ENCODE data around the gene MPV17L2.

Gene MPV17L2

DNA sequence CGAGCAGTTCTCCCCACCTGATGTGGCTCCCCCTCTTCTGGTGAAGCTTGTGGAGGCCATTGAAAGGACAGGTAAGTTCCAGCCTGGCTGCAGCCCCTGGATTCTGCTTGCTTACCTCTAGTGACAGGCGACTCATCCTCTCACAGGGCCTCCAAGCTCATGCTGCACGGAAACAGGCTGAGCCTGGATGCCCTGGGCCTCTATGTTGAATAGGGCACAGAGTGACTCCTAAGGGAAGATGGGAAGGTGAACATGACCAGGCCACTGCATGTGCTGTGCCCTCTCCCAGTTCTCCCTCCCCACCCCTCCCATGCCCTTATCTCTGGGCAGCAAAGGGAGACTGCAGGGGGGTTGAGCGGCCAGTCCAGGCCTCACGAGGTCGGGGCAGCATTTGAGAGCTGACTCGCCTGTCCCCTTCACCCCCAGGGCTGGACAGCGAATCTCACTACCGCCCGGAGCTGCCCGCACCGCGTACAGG lies 32.5 kb upstream of the MPV17L2 start:
- Histone ChIP-seq H3K9me3 (ENCODE audit: control insufficient read depth, low read length) (no peaks in the 10 kb centered on the region), H3K18ac (ENCODE audit: low read depth in 1 of 2, low read length in 2 of 2) (peak overlapping the region in 1 of 2 experiments; percentile 14), H2BK120ac (ENCODE audit: low read depth, low read length) (no peak overlapping the region), H3K4ac (ENCODE audit: low read depth in 1 of 2, low read length in 2 of 2) (no peak overlapping the region), H3K4me3 (ENCODE audit: insufficient read depth in 1 of 2, low read depth in 1 of 2, low read length in 2 of 2) (peak overlapping the region in 1 of 2 experiments; percentile 61), H4K91ac (ENCODE audit: low read length) (peak overlapping the region; percentile 63), H2AFZ (ENCODE audit: low read depth, low read length) (no peak overlapping the region), H3K27me3 (ENCODE audit: control insufficient read depth in 1 of 2, insufficient read depth in 1 of 2, low read length in 2 of 2) (no peaks in the 10 kb centered on the region), H2AK5ac (ENCODE audit: low read length, severe bottlenecking) (no peak overlapping the region), H3K23ac (ENCODE audit: low read length in 2 of 2) (no peak overlapping the region), H3K36me3 (ENCODE audit: control insufficient read depth in 1 of 2, insufficient read depth in 2 of 2, low read depth in 1 of 2, low read length in 2 of 2) (peaks cover 43 to 67% of the 10 kb centered on the region in 2 experiments), H3K9ac (ENCODE audit: low read length) (peak overlapping the region; percentile 51), H3K4me1 (ENCODE audit: control insufficient read depth, insufficient read depth, low read depth, low read length) (peaks cover 34% of the 10 kb centered on the region), H2BK5ac (ENCODE audit: low read depth, low read length, poor library complexity, severe bottlenecking) (no peak overlapping the region), H3K27ac (ENCODE audit: low read length, poor library complexity, severe bottlenecking) (no peak overlapping the region), H3K79me1 (replicated peaks; ENCODE audit: low read length, poor library complexity, severe bottlenecking) (peaks cover 25% of the 10 kb centered on the region), H3K4me2 (ENCODE audit: low read length, poor library complexity, severe bottlenecking) (peak overlapping the region; percentile 43), H3K14ac (ENCODE audit: low read length in 2 of 2) (peak overlapping the region in 1 of 2 experiments; percentile 44), H2BK12ac (ENCODE audit: low read length in 2 of 2) (no peak overlapping the region), H2BK15ac (ENCODE audit: low read depth, poor library complexity, severe bottlenecking) (no peak overlapping the region), H4K8ac (ENCODE audit: low read length) (peak overlapping the region; percentile 88)
- 95% methylated on average over 13 of the region's 13 CpGs for WGBS
- DNase-seq = no peak

DNA sequence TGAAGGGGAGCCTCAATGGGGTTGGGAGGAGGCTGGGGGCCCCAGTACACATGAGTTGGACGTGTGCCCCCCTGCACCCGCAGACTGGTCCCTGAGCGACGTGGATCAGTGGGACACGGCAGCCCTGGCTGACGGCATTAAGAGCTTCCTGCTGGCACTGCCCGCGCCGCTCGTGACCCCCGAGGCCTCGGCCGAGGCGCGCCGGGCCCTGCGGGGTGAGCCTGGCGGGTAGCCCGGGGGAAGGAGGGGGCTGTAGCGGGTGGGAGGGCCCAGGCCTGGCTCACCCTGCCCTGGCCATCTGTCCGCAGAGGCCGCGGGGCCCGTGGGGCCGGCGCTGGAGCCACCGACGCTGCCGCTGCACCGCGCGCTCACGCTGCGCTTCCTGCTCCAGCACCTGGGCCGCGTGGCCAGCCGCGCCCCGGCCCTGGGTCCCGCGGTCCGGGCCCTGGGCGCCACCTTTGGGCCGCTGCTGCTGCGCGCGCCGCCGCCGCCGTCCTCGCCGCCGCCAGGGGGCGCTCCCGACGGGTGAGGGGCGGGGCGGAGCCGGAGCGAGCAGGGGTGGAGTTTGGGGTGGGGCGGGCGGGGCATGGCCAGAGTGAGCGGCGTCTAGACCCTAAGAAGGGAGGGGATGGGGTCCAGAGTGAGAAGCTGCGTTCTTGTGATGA lies 31.9 kb upstream of the MPV17L2 start:
- H3K79me1 ChIP-seq (replicated peaks; ENCODE audit: low read length, poor library complexity, severe bottlenecking) = peaks cover 25% of the 10 kb centered on the region
- peak overlapping the region; percentile 88 for H4K8ac ChIP-seq (ENCODE audit: low read length)
- H3K4ac ChIP-seq (ENCODE audit: low read depth in 1 of 2, low read length in 2 of 2) = no peak overlapping the region
- H3K18ac ChIP-seq (ENCODE audit: low read depth in 1 of 2, low read length in 2 of 2) = peak overlapping the region; percentile 55 to 75
- H3K9me3 ChIP-seq (ENCODE audit: control insufficient read depth, low read length) = no peaks in the 10 kb centered on the region
- H2AK5ac ChIP-seq (ENCODE audit: low read length, severe bottlenecking) = peak overlapping the region; percentile 55
- H4K91ac ChIP-seq (ENCODE audit: low read length) = peak overlapping the region; percentile 63
- H2BK12ac ChIP-seq (ENCODE audit: low read length in 2 of 2) = no peak overlapping the region
- no peak overlapping the region for H3K23ac ChIP-seq (ENCODE audit: low read length in 2 of 2)
- H3K14ac ChIP-seq (ENCODE audit: low read length in 2 of 2) = peak overlapping the region in 1 of 2 experiments; percentile 44
- H2BK15ac ChIP-seq (ENCODE audit: low read depth, poor library complexity, severe bottlenecking) = no peak overlapping the region
- no peak overlapping the region for H2AFZ ChIP-seq (ENCODE audit: low read depth, low read length)
- no peak for DNase-seq
- WGBS = 16% methylated on average over 37 of the region's 66 CpGs
- H3K27ac ChIP-seq (ENCODE audit: low read length, poor library complexity, severe bottlenecking) = no peak overlapping the region
- peaks cover 43 to 67% of the 10 kb centered on the region in 2 experiments for H3K36me3 ChIP-seq (ENCODE audit: control insufficient read depth in 1 of 2, insufficient read depth in 2 of 2, low read depth in 1 of 2, low read length in 2 of 2)
- peak overlapping the region; percentile 33 to 76 for H3K4me3 ChIP-seq (ENCODE audit: insufficient read depth in 1 of 2, low read depth in 1 of 2, low read length in 2 of 2)
- no peaks in the 10 kb centered on the region for H3K27me3 ChIP-seq (ENCODE audit: control insufficient read depth in 1 of 2, insufficient read depth in 1 of 2, low read length in 2 of 2)
- no peak overlapping the region for H2BK5ac ChIP-seq (ENCODE audit: low read depth, low read length, poor library complexity, severe bottlenecking)
- peak overlapping the region; percentile 69 for H3K9ac ChIP-seq (ENCODE audit: low read length)
- H2BK120ac ChIP-seq (ENCODE audit: low read depth, low read length) = no peak overlapping the region
- H3K4me1 ChIP-seq (ENCODE audit: control insufficient read depth, insufficient read depth, low read depth, low read length) = peaks cover 29% of the 10 kb centered on the region
- H3K4me2 ChIP-seq (ENCODE audit: low read length, poor library complexity, severe bottlenecking) = peak overlapping the region; percentile 43

DNA sequence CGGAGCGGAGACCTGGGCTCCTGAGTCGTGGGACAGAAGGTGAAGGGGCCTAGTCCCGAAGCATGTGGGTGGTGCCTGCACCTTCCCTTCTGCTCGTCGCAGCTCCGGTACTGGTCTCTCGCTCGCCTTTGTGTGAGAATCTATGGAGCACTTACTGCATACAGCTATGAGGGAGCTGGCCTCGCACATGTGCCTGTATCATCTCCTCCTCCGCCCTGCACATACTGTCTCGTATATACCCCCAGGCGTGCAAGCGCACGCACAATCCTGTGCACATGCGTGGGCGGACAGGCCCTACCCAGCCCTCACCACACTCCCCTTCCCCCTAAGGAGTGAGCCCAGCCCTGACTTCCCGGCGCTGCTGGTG lies 31.4 kb upstream of the MPV17L2 start:
- no peak overlapping the region for H2AK5ac ChIP-seq (ENCODE audit: low read length, severe bottlenecking)
- H3K14ac ChIP-seq (ENCODE audit: low read length in 2 of 2) = no peak overlapping the region
- H3K36me3 ChIP-seq (ENCODE audit: control insufficient read depth in 1 of 2, insufficient read depth in 2 of 2, low read depth in 1 of 2, low read length in 2 of 2) = peaks cover 43 to 66% of the 10 kb centered on the region in 2 experiments
- no peak overlapping the region for H2BK120ac ChIP-seq (ENCODE audit: low read depth, low read length)
- no peak overlapping the region for H3K27ac ChIP-seq (ENCODE audit: low read length, poor library complexity, severe bottlenecking)
- no peak overlapping the region for H2AFZ ChIP-seq (ENCODE audit: low read depth, low read length)
- H3K18ac ChIP-seq (ENCODE audit: low read depth in 1 of 2, low read length in 2 of 2) = peak overlapping the region in 1 of 2 experiments; percentile 3
- no peak overlapping the region for H3K4me2 ChIP-seq (ENCODE audit: low read length, poor library complexity, severe bottlenecking)
- no peak overlapping the region for H4K91ac ChIP-seq (ENCODE audit: low read length)
- WGBS = 81% methylated on average over 19 of the region's 19 CpGs
- H3K9me3 ChIP-seq (ENCODE audit: control insufficient read depth, low read length) = no peaks in the 10 kb centered on the region
- H2BK5ac ChIP-seq (ENCODE audit: low read depth, low read length, poor library complexity, severe bottlenecking) = no peak overlapping the region
- H2BK12ac ChIP-seq (ENCODE audit: low read length in 2 of 2) = peak overlapping the region in 1 of 2 experiments; percentile 45
- H3K4me1 ChIP-seq (ENCODE audit: control insufficient read depth, insufficient read depth, low read depth, low read length) = peaks cover 24% of the 10 kb centered on the region
- H3K4me3 ChIP-seq (ENCODE audit: insufficient read depth in 1 of 2, low read depth in 1 of 2, low read length in 2 of 2) = peak overlapping the region in 1 of 2 experiments; percentile 76
- H2BK15ac ChIP-seq (ENCODE audit: low read depth, poor library complexity, severe bottlenecking) = no peak overlapping the region
- peak overlapping the region; percentile 69 for H3K9ac ChIP-seq (ENCODE audit: low read length)
- no peak overlapping the region for H3K23ac ChIP-seq (ENCODE audit: low read length in 2 of 2)
- peak overlapping the region; percentile 8 for H4K8ac ChIP-seq (ENCODE audit: low read length)
- H3K27me3 ChIP-seq (ENCODE audit: control insufficient read depth in 1 of 2, insufficient read depth in 1 of 2, low read length in 2 of 2) = no peaks in the 10 kb centered on the region
- no peak for DNase-seq
- H3K4ac ChIP-seq (ENCODE audit: low read depth in 1 of 2, low read length in 2 of 2) = no peak overlapping the region
- peaks cover 25% of the 10 kb centered on the region for H3K79me1 ChIP-seq (replicated peaks; ENCODE audit: low read length, poor library complexity, severe bottlenecking)

DNA sequence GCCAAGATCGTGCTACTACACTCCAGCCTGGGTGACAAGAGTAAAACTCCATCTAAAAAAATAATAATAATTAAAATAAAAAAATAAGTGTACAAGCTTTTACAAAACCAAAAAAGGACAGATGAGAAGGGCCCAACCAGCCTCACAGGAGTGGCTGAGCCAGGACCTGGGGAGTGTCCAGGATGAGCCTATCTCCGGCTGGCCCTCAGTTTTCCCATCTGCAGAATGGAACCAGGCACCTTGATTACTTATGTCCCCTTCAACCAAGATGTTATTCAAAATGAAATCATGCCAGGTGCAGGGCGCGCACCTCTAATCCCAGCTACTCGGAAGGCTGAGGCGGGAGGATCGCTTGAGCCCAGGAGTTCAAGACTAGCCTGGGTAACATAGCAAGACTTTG lies 28.9 kb upstream of the MPV17L2 start:
- no peaks in the 10 kb centered on the region for H3K27me3 ChIP-seq (ENCODE audit: control insufficient read depth in 1 of 2, insufficient read depth in 1 of 2, low read length in 2 of 2)
- no peak overlapping the region for H2AFZ ChIP-seq (ENCODE audit: low read depth, low read length)
- no peak overlapping the region for H2BK5ac ChIP-seq (ENCODE audit: low read depth, low read length, poor library complexity, severe bottlenecking)
- H3K4me2 ChIP-seq (ENCODE audit: low read length, poor library complexity, severe bottlenecking) = no peak overlapping the region
- H2AK5ac ChIP-seq (ENCODE audit: low read length, severe bottlenecking) = no peak overlapping the region
- no peaks in the 10 kb centered on the region for H3K9me3 ChIP-seq (ENCODE audit: control insufficient read depth, low read length)
- H3K36me3 ChIP-seq (ENCODE audit: control insufficient read depth in 1 of 2, insufficient read depth in 2 of 2, low read depth in 1 of 2, low read length in 2 of 2) = peaks cover 65 to 81% of the 10 kb centered on the region in 2 experiments
- H3K14ac ChIP-seq (ENCODE audit: low read length in 2 of 2) = no peak overlapping the region
- 100% methylated on average over 6 of the region's 7 CpGs for WGBS
- H3K79me1 ChIP-seq (replicated peaks; ENCODE audit: low read length, poor library complexity, severe bottlenecking) = peaks cover 28% of the 10 kb centered on the region
- H4K8ac ChIP-seq (ENCODE audit: low read length) = no peak overlapping the region
- no peak overlapping the region for H2BK12ac ChIP-seq (ENCODE audit: low read length in 2 of 2)
- no peak overlapping the region for H3K4ac ChIP-seq (ENCODE audit: low read depth in 1 of 2, low read length in 2 of 2)
- peaks cover 12% of the 10 kb centered on the region for H3K4me1 ChIP-seq (ENCODE audit: control insufficient read depth, insufficient read depth, low read depth, low read length)
- H3K18ac ChIP-seq (ENCODE audit: low read depth in 1 of 2, low read length in 2 of 2) = no peak overlapping the region
- no peak overlapping the region for H2BK120ac ChIP-seq (ENCODE audit: low read depth, low read length)
- H3K27ac ChIP-seq (ENCODE audit: low read length, poor library complexity, severe bottlenecking) = no peak overlapping the region
- no peak for DNase-seq
- H2BK15ac ChIP-seq (ENCODE audit: low read depth, poor library complexity, severe bottlenecking) = no peak overlapping the region
- no peak overlapping the region for H3K4me3 ChIP-seq (ENCODE audit: insufficient read depth in 1 of 2, low read depth in 1 of 2, low read length in 2 of 2)
- H3K23ac ChIP-seq (ENCODE audit: low read length in 2 of 2) = no peak overlapping the region
- H3K9ac ChIP-seq (ENCODE audit: low read length) = no peak overlapping the region
- H4K91ac ChIP-seq (ENCODE audit: low read length) = no peak overlapping the region

Measured in mesenchymal stem cell (in vitro differentiated cells and primary cell).